Stimulated activated CD4-positive, alpha-beta T cell treated with anti-CD3 and anti-CD28 coated beads, Interleukin-1b, Interleukin-23, amount 100 ng/mL, for 4 hours (primary cell): Measurements from ENCODE around the gene ADAMTS20.

Source experiments
- DNase-seq, 2 donors: peaks; one replicate each; pipeline ENCODE4 v3.0.0-alpha.2; 2020; ENCODE audit warnings: low read depth in 2 of 2

Gene ADAMTS20

GRCh38 chr12:43316520-43316919, 235.5 kb downstream of the ADAMTS20 start:
- no peak for DNase-seq

- DNase-seq = no peak
These were observed 236.0 kb downstream of the ADAMTS20 start for GRCh38 chr12:43315961-43316360.

GRCh38 chr12:43312991-43313505, 239.0 kb downstream of the ADAMTS20 start:
- DNase-seq = no peak

- DNase-seq = no peak
These were observed 241.4 kb downstream of the ADAMTS20 start for GRCh38 chr12:43310596-43310995.

GRCh38 chr12:43309959-43310358, 242.0 kb downstream of the ADAMTS20 start:
- DNase-seq = no peak

GRCh38 chr12:43308776-43309175, 243.2 kb downstream of the ADAMTS20 start:
- no peak for DNase-seq

- no peak for DNase-seq
These were observed 244.9 kb downstream of the ADAMTS20 start for GRCh38 chr12:43307126-43307525.

GRCh38 chr12:43306066-43306465, 245.9 kb downstream of the ADAMTS20 start:
- no peak for DNase-seq

- DNase-seq = no peak
These were observed 246.9 kb downstream of the ADAMTS20 start for GRCh38 chr12:43305065-43305464.
